ENCODE data around the gene PDIA3. TPM values are rescaled to one million over a fixed set of nuclear protein-coding genes. Genes with fewer than 3 reads are reported as not detected.

Gene PDIA3
- total RNA-seq, 1 donor from 2014 or later: 126 TPM

Small RNA genes lying within 50 kb of the gene (small RNA-seq; reads per million reads assigned to genes)
- gene MIR1282 (ENCODE audit: low replicate concordance): not detected
- gene RNU6-353P (ENCODE audit: low replicate concordance): not detected
- not detected for gene RNU6-354P (ENCODE audit: low replicate concordance)

Other genes with a start within 250 kb of the PDIA3 start
- 22.5 TPM for gene MAP1A, start 228.8 kb upstream of the PDIA3 start, total RNA-seq
- 15.5 TPM for gene PPIP5K1, start 156.2 kb upstream of the PDIA3 start, total RNA-seq
- 4.3 TPM for gene CKMT1B, start 152.4 kb upstream of the PDIA3 start, total RNA-seq
- gene STRC, start 127.6 kb upstream of the PDIA3 start, total RNA-seq: 0.21 TPM
- gene CATSPER2, start 97.6 kb upstream of the PDIA3 start, total RNA-seq: 0.51 TPM
- gene CKMT1A, start 52.6 kb upstream of the PDIA3 start, total RNA-seq: 0.31 TPM
- gene ELL3, start 30.5 kb downstream of the PDIA3 start, total RNA-seq: 6.1 TPM
- 272 TPM for gene SERF2, start 45.9 kb downstream of the PDIA3 start, total RNA-seq
- 0.10 TPM for gene SERINC4, start 53.8 kb downstream of the PDIA3 start, total RNA-seq
- gene HYPK, start 54.2 kb downstream of the PDIA3 start, total RNA-seq: 2.6 TPM
- gene MFAP1, start 78.3 kb downstream of the PDIA3 start, total RNA-seq: 24.3 TPM
- 11.7 TPM for gene WDR76, start 80.6 kb downstream of the PDIA3 start, total RNA-seq

Data from tongue (tissue), 2 donors.